Bronchial epithelial cell (primary cell): ENCODE data around the gene PTPN14. TPM values are rescaled to one million over a fixed set of nuclear protein-coding genes. Genes with fewer than 3 reads are reported as not detected.

Experiments
- DNase-seq: peaks from one replicate; pipeline ENCODE4 v3.0.0-alpha.2; 2010; ENCODE audit warnings: low read depth
- FAIRE-seq: peaks from 2 replicates; lab custom pipeline; 2011; peaks lifted over from hg19 to GRCh38; lab: Jason Lieb, UNC
- H3K27me3 ChIP-seq: 2 replicates; pipeline ENCODE4 v1.5.1; 2011; ENCODE audit warnings: low read length; ENCODE audit not compliant: control insufficient read depth, insufficient read depth
- H3K36me3 ChIP-seq: 2 replicates; pipeline ENCODE4 v1.5.1; 2011; ENCODE audit warnings: low read length; ENCODE audit not compliant: control insufficient read depth, insufficient read depth
- H3K4me3 ChIP-seq: 2 replicates; pipeline ENCODE4 v1.5.1; 2011; ENCODE audit warnings: mild to moderate bottlenecking, low read depth, low read length, control low read depth
- CTCF ChIP-seq: IDR thresholded peaks from 2 replicates; pipeline ENCODE4 v1.5.1; 2011; ENCODE audit warnings: mild to moderate bottlenecking, moderate library complexity, low read length, control low read depth, inconsistent platforms; ENCODE audit not compliant: insufficient read depth, severe bottlenecking
- total RNA-seq: library from RNA; depleted of rRNA; stranded (reverse); fragments of >200 nt; gene quantifications from 2 replicates; pipeline ENCODE4 v1.2.1, GENCODE V29; 2014

The PTPN14 gene
- total RNA-seq, 1 donor from 2014 or later: 28.4 TPM

- Histone ChIP-seq H3K36me3 (peaks cover 2% of the 10 kb centered on the region), H3K4me3 (no peak overlapping the region), H3K27me3 (no peaks in the 10 kb centered on the region)
- FAIRE-seq (no peak), DNase-seq (no peak)
- no peak for TF ChIP-seq CTCF
Observed at GRCh38 chr1:214445199-214445598, 106.2 kb downstream of the PTPN14 start.

DNA sequence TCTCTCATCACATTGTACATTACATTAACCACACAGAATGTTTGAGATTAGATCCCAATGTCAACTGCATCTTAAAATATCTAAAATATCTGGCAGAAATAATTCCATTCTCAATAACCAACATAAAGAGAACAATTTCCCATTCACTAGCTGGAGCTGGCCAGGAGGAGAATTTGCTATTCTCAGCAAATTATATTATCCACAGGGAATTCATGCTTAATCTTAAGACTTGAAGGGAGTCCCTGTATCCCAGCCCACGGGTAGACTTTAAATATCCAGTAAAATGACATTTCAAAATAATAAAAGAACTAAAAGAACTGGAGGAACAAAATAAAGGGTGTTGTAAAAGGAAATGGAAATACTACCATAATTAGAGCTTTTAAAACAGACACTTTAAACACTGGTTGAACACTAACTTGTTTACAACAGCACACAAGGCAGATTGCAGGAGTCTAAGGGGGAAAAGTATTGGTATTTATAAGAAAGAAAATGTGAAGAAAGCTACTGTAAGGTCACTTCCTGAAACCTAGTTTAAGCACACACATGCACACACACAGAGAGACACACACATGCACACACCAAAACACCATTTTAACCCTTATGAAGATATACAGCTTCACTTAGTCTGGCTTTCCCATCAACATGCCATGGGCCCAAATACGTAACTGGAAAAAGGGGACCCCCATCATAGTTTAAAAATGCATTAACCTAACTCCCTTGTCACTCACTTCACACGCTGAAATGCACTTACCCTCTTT is 107.0 kb downstream of the PTPN14 start:
- Histone ChIP-seq H3K36me3 (peaks cover 2% of the 10 kb centered on the region), H3K4me3 (no peak overlapping the region), H3K27me3 (no peaks in the 10 kb centered on the region)
- TF ChIP-seq CTCF: no peak
- FAIRE-seq (no peak), DNase-seq (no peak)

DNA sequence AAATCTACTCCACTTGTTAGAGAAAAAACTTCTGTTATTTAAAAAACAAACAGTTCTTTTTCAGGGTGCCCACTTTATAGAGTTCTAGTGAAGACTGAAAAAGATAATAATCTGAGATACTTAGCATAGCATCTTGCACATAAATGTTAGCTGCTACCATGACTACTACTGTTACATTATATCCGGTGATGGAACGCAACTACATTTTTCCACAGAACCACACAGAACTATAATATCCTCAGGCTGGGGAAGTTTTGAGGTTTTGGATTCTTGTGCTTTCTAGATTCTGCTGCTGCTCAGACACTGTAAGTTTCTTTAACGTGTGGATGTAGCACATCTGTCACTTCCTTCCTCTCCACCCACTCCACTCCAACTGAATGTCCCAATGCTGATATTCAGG is 110.3 kb downstream of the PTPN14 start:
- no peaks in the 10 kb centered on the region for H3K27me3 ChIP-seq
- peak; percentile 77 for DNase-seq
- H3K4me3 ChIP-seq: no peak overlapping the region
- peaks cover 2% of the 10 kb centered on the region for H3K36me3 ChIP-seq
- TF ChIP-seq CTCF: no peak
- FAIRE-seq: no peak

GRCh38 chr1:214440219-214440965 is 111.0 kb downstream of the PTPN14 start:
- peaks cover 2% of the 10 kb centered on the region for H3K36me3 ChIP-seq
- no peaks in the 10 kb centered on the region for H3K27me3 ChIP-seq
- peak; percentile 72 for DNase-seq
- no peak for FAIRE-seq
- no peak overlapping the region for H3K4me3 ChIP-seq
- no peak for TF ChIP-seq CTCF

GRCh38 chr1:214439352-214440119 is 111.9 kb downstream of the PTPN14 start:
- no peak overlapping the region for H3K4me3 ChIP-seq
- FAIRE-seq (peak; percentile 89), DNase-seq (peak; percentile 100)
- TF ChIP-seq CTCF: no peak
- H3K27me3 ChIP-seq: no peaks in the 10 kb centered on the region
- peaks cover 1% of the 10 kb centered on the region for H3K36me3 ChIP-seq
